ENCODE measurements around the gene INTS3.
"Not testable (repeated sequence)": the region's sequence is repeated elsewhere in the genome, so short reads cannot be mapped to it uniquely, and the experiment has no call there.

Gene INTS3

DNA sequence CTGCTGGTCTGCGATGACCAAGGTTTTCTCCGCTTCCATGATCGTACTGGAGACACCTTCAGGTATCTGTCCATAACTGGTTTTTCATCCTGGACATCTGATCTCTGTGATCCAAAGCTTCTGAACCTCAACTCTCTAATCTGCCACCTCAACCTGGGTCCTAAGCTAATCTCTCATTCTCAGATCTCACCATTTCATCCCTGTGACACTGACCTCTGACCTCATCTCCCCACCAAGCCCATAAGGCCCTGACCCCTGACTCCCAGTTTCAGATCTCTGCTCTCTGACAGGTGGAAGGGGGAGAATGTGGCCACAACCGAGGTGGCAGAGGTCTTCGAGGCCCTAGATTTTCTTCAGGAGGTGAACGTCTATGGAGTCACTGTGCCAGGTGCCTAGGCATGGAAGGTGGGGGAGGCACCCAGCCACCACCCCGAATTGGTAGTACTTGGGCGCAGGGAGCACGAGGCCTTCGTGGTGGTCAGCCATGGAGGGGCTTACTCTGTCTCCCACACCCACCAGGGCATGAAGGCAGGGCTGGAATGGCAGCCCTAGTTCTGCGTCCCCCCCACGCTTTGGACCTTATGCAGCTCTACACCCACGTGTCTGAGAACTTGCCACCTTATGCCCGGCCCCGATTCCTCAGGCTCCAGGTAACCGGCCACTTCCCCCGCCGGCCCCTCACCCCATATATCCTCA, 51.1 kb downstream of the INTS3 start:
- no peak for DNase-seq (ENCODE audit: low read depth in 2 of 2)

DNA sequence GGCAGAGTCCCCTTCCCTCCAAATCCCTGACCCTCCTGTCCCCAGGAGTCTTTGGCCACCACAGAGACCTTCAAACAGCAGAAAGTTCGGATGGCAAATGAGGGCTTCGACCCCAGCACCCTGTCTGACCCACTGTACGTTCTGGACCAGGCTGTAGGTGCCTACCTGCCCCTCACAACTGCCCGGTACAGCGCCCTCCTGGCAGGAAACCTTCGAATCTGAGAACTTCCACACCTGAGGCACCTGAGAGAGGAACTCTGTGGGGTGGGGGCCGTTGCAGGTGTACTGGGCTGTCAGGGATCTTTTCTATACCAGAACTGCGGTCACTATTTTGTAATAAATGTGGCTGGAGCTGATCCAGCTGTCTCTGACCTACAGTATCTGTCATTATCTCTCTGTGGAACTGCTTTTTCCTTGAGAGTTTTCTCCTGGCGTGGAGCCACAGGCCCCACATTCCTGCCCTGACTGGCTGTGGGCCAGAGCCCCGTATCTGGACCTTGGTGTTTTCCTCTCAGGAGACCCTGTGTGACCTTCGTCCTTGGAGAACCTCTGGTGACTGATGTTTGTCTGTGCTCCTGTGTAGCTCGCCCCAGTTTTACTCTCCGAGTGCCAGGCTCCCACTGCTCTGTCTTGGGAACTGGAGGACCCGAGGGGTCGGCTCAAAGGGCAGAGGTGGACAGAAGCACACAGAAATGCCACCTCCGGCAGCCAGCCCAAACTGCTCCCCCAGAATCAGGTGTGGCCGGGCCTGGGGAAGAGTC, 52.1 kb downstream of the INTS3 start:
- no peak for DNase-seq (ENCODE audit: low read depth in 2 of 2)

DNA sequence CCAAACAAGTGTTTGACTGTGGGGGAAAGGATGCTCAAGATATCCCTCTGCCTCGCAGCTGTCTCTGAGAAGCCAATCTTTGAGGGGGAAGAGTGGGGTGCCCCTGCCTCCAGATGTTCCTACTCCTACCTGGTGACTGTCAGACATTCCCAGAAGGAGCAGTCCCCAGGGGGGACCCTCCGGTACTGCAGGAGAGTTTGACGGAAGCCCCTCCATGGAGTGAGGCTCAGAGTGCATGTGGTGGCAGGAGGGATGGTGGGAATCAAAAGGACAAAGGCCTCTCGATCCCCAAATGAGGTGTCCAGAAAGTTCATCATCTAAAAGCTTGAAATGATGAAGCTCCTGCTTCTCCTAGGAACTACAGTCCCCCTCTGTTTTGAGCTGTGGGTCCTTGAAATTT, 52.7 kb downstream of the INTS3 start:
- DNase-seq (ENCODE audit: low read depth in 2 of 2) = no peak

DNA sequence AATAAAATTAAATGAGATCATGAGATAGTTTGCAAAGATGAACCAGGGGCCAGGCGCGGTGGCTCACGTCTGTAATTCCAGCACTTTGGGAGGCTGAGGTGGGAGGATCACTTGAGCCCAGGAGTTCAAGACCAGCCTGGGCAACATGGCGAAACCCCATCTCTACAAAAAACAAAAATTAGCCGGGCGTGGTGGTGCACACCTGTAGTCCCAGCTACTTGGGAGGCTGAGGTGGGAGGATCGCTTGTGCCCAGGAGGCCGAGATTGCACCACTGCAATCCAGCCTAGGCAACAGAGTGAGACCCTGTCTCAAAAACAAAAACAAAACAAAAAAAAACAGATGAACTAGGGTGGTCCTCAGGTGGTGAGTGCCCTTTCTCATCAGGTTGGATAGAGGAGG, 54.8 kb downstream of the INTS3 start:
- not testable (repeated sequence) for DNase-seq (ENCODE audit: low read depth in 2 of 2)

DNA sequence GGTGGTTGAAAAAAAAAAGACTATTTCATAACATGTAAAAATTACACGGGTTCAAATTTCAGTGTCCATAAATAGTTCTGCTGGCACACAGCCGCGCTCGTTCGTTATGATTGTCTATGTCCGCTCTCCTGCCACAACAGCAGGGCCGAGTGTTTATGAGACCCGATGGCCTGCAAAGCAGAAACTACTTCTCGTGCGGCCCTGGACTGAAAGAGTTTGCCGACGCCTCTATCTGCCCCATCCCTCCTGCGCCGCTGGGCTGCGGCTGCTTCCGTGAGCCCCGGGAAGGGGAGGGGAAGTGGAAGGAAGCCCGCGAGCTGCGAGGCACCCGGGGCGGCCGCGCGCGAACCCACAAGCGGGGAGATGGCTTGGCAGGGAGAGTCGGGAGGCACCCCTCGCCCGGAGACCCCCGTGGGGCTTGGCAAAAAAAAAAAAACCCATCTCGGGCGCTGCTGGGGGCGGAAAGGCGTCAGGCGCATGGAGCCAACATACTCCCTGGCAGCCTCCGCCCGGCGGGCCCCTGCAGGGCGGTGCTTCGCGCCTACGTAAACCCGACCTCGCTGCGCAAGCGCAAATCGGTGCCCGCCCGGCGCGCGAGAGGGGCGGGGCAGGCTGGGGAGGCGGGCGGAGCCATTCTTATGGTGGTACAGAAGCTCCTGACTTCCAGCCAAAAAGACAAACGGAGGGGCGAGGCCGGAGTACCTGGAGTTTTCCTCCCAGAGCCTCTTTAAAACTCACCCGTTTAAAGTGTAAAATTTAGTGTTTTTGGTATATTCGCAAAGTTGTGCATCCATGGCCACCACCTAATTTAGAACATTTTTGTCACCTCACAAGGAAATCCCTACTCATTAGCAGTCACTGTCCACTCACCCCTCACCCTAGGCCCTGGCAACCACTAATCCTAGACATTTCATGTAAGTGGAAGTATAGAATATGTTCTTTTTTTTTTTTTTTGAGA, 55.7 kb downstream of the INTS3 start:
- peak; percentile 77 to 87 for DNase-seq (ENCODE audit: low read depth in 2 of 2)

DNA sequence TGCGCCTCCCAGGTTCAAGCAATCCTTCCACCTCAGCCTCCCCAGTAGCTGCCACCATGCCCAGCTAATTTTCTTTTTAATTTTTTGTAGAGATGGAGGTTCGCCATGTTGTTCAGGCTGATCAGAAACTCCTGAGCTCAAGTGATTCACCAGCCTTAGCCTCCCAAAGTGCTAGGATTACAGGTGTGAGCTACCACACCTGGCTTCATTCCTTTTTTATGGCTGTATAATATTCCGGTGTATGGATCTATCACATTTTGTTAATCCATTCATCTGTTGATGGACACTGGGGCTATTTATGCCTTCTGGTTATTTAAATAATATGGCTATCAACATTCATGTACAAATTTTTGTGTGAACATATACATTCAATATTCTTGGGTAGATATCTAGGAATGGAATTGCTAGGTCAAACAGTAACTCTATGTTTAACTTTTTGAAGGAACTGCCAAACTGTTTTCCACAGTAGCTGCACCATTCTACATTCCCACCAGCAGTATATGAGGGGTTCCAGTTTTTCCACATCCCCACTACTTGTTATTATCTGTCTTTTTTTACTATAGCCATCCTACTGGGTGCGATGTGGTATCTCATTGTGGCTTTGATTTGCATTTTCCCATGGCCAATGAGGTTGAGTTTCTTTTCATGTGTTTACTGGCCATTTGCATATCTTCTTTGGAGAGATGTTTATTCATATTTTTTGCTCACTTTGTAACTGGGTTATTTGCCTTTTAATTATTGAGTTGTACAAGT, 58.4 kb downstream of the INTS3 start:
- DNase-seq (ENCODE audit: low read depth in 2 of 2) = no peak

DNA sequence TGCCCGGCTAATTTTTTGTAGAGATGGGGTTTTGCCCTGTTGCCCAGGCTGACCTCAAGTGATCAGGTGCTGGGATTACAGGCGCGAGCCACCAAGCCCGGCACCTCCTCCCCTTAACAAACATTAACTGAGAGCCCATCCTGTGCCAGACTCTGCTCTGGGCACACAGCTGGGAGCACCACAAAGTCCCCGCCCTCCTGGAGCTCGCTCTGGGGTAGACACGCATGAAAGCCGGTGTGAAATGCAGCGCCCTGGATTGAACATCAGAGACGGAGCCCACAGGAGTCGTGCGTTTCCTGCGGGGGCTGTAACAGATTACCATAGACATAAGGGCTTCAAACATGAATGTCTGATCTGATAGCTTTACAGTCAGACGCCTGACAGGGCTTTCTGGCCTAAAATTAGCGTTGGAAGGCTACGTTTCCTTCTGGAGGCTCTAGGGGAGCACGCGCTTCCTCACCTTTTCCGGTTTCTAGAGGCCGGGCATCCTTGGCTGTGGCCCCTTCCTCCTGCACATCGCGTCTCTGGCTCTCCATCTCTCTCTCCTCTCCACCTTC, 61.7 kb downstream of the INTS3 start:
- DNase-seq (ENCODE audit: low read depth in 2 of 2) = no peak

DNA sequence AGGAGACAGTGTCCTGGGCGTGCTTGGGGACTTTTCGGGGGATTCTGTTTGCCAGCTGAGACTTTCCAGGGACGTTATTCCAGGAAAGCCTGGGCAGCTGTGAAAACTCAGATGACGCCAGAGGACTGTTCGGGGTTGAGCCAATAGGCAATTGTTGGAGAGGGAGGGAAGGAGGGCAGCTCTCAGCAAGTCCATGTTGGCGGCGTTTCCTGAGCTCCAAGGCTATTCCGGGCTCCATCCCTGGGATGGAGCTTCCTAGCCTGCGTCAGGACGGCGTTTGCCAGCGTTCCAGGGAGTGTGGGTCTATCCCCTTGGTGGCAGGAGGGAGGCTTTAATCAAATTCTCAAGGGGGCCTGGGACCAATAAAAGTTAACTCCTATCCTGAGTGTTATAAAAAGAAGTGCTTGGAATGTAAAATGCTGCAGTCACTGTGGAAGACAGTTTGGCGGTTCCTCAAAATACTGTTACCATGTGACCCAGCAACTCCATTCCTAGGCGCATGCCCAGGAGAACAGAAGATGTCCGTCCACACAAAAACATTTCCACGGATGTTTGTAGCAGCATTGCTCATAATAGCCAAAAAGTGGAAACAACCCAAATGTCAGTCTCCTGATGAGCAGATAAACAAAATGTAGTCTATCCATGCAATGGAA, 62.6 kb downstream of the INTS3 start:
- no peak for DNase-seq (ENCODE audit: low read depth in 2 of 2)

DNA sequence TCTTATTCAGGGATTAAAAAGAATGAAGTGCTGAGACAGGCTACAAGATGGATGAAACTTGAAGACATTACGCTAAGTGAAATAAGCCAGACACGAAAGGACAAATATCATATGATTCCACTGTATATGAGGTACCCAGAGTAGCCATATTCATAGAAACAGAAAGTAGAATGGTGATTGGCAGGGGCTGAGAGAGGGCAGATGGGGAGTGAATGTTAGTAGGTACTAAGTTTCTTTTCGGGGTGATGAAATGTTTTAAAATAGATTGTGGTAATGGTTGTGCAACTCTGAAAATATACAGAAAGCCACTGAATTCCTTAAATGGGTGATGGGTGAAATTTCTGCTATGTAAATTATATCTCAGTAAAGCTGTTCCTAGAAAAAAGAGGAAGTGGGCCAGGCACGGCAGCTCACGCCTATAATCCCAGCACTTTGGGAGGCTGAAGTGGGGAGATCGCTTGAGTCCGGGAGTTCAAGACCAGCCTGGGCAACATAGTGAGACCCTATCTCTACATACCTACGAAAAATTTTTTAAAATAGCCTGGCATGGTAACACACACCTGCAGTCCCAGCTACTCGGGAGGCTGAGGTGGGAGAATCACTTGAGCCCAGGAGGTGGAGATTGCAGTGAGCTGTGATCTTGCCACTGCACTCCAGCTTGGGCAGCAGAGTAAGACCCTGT, 63.3 kb downstream of the INTS3 start:
- no peak for DNase-seq (ENCODE audit: low read depth in 2 of 2)

DNA sequence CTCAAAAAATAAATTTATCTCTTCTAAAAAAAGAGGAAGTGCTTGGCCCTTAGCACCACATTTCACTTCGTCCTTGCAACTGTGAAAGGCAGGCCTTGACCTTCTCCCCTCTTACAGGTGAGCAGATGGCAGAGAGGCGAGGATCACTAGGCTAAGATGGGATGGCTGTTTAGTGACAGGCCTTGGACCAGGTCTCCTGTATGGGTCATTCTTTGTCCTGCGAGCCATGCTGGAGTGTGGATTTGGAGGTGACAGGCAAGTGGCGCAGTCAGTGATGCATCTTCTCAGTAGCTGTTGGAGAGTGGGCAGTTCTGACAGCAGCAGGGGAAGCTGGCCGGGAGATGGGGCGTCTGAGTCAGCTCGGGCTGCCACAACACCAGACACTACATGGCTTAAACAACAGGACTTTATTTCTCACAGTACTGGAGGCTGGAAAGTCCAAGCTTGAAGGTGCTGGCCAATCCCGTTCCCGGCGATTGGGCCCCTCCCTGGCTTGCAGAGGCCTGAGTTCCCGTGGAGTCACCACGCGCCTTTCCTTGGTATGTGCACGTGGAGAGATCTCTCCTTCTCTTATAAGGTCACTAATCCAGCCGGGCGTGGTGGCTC, 63.9 kb downstream of the INTS3 start:
- no peak for DNase-seq (ENCODE audit: low read depth in 2 of 2)

DNA sequence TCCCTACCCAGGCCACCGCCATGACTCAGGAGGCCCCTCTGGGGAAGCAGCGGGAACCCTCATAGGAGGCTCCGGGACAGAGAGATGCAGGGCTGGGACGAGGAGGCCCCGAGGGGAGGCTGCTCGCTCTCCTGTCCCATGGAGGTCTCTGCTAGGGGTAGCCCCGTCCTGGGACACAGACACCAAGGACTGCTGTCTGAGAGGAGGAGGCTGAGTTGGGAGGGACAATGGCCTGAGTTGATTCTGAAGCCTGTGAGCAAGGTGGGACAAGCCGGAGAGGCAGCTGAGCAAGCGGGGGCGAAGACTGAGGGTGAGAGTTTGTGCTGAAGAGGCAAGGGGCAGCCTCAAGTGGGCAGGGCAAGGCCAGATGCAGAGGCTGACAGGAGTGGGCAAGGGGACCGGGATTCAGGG, 64.8 kb downstream of the INTS3 start:
- no peak for DNase-seq (ENCODE audit: low read depth in 2 of 2)

DNA sequence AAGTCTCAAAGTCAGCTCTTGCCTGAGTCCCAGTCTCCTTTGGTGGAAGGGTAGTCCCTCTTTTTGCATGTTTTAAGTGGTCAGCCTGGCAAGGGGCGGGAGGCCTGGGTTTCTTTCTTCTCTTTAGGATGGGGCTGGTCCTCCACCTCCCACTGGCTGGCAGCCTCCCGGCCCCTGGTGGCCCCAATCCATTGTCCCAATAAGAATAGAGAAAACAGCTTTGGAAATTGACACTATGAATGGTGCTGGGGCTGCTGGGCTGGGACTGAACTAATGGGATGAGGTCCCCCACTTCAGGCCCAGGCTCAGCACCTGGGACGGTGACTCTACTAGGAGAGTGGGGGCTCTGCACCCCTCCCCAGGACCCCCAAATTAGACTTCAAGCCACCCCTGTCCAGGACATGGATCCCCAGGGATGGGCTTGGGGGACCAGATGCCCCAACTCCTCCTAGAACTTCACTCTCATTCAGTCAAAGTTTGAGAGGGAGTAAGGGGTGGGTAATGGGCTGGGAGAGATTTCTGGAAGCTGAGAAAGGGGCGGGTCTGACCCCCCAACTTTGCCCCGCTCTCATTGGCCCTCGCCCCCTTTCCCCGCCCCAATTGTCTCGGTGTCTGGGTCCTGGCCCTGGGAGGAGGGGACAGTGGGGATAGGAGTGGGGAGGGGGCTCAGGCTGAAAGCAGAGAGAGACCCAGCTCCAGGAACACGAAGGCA, 65.6 kb downstream of the INTS3 start:
- DNase-seq (ENCODE audit: low read depth in 2 of 2) = no peak

DNA sequence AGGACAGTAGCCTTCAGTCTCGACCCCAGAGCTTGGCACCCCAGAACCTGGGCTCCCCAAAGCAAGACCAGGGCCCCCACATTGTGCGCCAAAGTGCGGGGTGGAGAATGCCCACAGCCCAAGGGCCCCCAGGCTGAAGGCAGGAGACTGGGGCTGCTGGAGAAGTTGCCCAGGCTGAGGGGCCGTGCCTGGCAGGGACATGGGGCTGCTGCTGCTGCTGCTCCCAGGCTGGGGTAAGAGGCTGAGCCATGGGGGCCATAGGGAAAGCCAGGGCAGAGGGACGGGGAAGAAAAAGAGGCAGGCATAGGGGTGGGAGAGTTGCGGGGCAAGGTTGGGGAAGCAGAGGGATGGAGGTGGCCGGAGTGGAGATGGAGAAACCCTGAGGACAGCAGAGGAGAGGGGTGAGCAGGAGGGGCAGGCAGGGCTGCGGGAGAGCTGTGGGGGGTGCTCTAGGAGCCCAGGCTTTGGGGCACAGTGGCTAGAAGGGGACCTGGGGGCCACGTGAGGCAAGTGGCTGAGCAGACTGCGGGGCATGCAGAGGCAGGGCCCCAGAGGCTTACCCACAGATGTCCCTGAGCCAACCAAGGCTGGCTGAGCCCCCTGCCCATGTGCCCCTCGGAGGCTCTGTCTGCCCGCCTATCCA, 66.2 kb downstream of the INTS3 start:
- DNase-seq (ENCODE audit: low read depth in 2 of 2) = no peak

DNA sequence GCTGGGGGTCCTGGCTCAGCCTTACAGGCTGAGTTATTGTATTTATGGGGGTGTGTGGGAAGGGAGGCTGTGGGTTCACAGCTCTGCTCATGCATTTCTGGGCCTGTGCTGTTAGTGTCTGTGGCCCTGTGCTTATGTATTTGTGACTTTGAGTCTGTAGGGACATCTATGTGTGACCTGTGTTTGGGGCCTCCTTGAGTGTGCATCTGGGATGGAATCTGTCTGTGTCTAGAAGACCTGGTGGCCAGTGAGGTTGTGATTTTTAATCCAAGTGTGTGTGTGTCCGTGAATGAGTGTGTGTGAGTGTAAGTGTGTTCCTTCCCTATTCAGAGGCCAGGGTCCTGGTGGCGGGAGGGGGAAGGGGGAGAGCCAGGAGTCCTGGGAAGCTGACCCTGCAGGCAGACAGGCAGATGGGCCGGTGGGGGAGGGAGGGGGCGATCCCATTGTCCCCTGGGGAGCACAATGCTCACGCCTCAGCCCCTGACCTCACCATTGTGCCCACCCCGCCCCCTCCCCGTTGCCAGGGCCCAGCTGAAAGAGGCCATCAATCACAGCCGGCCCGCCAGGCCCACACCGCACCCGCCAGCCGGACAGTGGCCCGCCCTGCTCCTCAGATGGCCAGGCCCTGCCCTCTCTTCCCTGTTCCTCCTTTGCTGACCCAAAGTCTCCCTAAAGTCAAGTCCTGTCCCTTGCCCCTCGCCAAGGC, 66.9 kb downstream of the INTS3 start:
- no peak for DNase-seq (ENCODE audit: low read depth in 2 of 2)

DNA sequence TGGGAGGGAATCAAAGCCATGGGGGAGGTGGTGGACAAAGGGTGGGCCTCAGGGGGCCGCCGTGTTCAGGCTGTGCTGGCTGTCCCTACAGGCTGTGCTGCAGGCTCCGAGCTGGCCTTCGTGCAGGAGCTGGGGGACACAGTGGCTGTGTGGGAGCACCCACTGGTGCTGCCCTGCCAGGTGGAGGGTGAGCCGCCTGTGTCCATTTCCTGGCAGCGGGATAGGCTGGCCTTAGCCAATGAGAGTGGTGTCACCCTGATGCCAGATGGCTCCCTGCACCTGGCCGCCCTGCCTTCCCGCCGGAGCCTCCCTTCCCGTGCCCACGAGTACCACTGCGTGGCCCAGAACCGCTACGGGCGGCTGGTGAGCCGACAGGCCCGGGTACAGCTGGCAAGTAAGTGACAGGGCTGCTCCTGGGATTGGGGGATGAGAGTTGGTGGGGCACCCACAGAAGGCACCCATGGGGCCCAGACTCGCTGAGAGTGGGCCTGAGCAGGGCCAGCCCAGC, 67.5 kb downstream of the INTS3 start:
- DNase-seq (ENCODE audit: low read depth in 2 of 2) = no peak

DNA sequence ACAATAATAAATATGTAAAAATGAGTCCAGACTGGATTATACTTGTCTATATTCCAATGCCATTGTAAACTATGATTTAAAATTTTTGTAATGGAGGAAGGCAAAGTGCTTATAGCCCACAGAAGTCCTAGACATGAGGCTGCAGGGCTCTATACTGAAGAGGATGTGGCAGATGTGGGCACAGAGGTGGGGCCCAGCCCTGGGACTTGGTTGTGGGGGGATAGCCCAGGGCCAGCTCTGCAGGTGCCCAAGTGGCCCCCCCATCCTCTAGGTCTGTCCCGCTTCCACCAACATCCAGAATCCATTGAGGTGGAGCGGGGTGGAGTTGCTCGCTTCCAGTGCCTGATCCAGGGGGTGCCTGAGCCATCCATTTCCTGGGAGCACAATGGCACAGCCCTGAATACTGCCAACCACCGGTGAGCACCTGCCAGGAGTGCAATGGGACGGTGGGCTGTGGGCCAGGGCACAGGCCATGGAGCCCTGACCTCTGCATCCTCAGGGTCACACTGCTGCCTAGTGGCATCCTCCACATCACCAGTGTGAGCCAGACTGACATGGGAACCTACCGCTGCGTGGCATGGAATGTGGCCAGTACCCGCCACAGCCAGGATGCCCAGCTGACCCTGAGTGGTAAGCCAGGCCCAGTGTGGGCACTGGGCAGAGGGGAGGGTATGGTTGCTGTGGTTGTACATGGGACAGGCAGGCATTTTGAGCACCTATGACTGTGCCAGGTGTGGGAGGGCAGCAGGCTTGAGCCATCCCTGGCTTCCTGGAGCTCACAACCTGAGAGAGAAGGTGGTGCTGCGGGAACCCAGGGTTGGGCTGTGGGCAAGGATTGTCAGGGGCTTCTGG, 68.3 kb downstream of the INTS3 start:
- DNase-seq (ENCODE audit: low read depth in 2 of 2) = no peak
